Islet of Langerhans (tissue), 1 donor: ENCODE results near the gene GNS.

Source experiments
- FAIRE-seq: peaks from one replicate; lab custom pipeline; 2011; peaks lifted over from hg19 to GRCh38; lab: Jason Lieb, UNC

Gene GNS

DNA sequence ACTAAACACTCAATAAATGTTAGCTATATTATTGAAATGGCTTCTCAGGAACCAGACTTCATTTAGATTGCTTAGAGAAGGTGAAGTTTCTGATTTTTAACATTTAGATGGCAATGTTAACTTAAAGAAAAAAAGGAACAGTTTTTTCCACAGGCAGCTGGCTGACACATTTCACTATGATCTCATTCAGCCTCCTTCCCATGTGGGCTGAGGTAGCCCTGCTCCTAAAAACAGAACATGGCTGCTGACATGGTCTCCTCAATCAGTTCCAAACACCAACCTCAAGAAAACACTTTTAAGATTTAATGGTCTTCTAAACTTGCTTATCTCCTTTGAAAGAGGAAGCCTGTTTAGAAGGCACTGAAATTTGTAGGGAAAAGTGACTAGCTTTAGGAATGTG is 23.8 kb downstream of the GNS start:
- FAIRE-seq: no peak

DNA sequence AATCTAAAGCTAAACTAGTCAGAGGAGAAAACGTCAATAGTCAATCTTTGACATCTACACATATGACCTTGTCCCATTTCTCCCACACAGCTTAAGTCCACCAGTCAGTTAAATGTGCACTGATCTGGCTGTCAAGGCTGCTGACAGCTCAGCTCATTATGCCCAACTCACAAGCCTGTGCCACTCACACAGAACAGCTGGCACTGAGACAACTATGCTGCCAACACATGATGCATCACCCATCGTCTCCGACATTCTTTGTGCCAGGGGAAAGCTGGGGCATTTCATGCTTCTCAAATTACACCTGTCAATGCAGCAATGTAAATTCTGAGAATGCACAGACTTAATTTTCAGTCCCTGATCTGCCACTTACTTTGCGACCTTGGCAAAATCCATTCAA is 25.3 kb downstream of the GNS start:
- FAIRE-seq: no peak

DNA sequence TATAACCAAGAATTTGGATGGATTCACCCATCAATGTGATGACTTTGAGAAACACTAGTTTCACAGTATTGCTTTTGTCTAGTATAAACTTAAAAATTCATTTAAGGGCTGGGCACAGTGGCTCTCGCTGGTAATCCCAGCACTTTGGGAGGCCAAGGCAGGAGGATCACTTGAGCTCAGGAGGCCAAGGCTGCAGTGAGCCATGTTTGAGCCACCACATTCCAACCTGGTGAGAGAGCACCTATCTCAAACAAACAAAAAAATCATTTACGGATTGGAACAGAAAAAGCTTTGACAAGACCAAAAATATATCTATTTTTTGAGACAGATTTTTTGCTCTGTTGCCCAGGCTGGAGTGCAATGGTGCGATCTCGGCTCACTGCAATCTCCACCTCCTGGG is 27.5 kb downstream of the GNS start:
- FAIRE-seq: no peak

GRCh38 chr12:64730588-64730969 is 28.6 kb downstream of the GNS start:
- no peak for FAIRE-seq

DNA sequence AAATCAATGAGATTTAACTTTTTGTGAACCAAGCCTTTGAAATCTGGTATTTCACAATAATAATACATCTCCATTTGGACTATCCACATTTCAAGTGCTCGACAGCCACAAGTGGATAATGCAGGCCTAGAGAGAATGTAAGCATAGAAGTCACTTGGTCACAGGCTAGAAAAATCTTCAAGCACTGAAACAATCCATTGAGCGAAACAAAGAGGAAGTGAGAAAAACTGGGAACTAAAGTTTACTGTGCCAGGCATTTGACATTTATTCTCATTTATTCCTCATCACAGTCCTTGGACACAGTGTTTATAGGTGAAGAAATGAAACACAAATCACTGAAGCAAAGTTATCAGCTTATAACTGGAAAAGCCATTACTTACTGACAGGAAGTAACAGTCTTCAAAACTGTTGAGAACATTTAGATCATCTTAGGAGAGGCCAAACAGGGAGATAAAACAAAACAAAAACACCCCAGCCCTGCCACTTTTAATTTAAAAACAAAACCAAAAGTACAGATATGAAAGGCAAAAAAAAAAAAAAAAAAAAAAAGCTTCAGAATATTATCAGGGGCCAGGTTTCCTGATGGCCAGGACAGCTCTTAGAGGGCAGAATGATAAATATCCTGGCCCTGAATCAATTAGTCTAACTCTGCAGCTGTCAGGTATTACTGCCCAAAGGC is 29.2 kb downstream of the GNS start:
- FAIRE-seq: no peak

DNA sequence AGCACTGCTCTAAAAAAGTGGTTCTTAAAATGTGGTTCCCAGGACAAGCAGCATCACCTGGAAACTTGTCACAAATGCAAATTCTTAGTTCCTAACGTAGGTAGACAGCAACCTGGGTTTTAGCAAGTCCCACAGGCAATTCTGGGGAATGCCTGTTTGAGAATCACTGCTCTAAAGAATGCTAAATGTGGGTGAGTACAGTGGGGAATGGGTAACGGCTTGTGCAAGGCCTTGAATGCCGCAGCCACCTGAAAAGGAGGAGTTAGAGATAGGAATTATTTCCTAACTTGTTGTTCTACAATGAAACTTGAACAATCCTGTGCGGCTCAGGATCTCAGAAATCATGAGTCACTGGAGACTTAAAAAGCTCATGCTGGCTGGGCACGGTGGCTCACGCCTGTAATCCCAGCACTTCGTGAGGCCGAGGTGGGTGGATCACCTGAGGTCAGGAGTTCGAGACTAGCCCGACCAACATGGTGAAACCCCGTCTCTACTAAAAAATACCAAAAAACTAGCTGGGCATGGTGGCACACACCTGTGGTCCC is 34.9 kb downstream of the GNS start:
- FAIRE-seq: no peak

GRCh38 chr12:64723630-64724029 is 35.6 kb downstream of the GNS start:
- no peak for FAIRE-seq

- FAIRE-seq: no peak
Measured at GRCh38 chr12:64722835-64723234, 36.4 kb downstream of the GNS start.

DNA sequence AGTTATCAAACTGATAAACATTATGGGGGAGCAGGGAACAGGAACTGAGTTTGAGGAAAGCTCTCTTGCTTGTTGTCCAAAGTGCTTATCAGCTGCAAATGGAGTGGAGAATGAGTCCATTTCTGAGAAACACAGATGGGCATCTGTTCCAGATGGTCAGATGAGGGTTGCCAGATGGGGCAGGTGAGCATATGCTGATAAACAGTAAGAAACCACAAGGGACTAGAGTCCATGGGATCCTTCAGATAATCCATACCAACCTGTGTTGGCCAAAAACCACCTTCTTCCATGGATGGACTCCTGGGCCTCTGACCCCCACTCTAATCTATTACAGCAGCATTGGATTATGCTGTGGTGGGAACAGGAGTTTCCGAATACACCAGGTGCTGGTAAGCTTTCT is 38.3 kb downstream of the GNS start:
- no peak for FAIRE-seq

- no peak for FAIRE-seq
Measured at GRCh38 chr12:64718649-64719048, 40.6 kb downstream of the GNS start.

- no peak for FAIRE-seq
Measured at GRCh38 chr12:64716839-64717455, 42.3 kb downstream of the GNS start.

GRCh38 chr12:64716371-64716770 is 42.8 kb downstream of the GNS start:
- no peak for FAIRE-seq

GRCh38 chr12:64714551-64714968 is 44.6 kb downstream of the GNS start:
- no peak for FAIRE-seq

GRCh38 chr12:64713376-64713775 is 45.8 kb downstream of the GNS start:
- FAIRE-seq: no peak

- FAIRE-seq: no peak
Measured at GRCh38 chr12:64709429-64709828, 49.8 kb downstream of the GNS start.

DNA sequence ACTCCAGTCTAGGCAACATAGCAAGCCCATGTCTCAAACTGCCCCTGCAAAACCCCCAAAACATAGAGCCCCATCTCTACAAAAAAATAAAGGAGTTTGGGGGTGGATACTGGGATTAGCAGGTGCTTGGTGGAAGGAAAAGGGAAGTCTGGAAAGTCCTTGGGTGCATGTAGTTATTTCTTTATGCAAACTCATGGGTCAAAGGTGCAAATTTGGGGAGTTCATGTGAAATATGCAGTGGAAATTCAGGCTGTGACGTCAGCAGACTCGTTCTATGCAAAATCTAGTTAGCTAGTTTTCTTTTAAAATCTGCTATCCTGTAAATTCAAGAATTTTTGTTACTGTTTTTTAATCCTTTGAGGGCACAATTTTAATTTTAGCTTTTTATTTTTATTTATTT is 51.3 kb downstream of the GNS start:
- no peak for FAIRE-seq

DNA sequence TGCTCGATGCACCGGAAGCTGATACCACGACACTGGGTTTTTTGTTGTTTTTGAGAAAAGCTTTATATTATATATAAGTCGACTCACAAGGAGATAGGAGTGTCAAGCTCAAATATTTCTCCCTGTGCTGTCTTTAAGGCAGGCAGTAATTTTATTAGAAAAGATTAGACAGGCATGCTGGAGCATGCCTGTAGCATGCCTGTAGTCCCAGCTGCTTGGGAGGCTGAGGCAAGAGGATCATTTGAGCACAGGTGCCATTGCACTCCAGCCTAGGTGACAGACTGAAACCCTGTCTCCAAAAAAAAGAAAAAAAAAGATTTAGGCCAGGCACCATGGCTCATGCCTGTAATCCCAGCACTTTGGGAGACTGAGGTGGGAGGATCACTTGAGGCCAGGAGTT is 51.8 kb downstream of the GNS start:
- FAIRE-seq: no peak

GRCh38 chr12:64706857-64707256 is 52.3 kb downstream of the GNS start:
- no peak for FAIRE-seq

GRCh38 chr12:64706306-64706705 is 52.9 kb downstream of the GNS start:
- FAIRE-seq: no peak

DNA sequence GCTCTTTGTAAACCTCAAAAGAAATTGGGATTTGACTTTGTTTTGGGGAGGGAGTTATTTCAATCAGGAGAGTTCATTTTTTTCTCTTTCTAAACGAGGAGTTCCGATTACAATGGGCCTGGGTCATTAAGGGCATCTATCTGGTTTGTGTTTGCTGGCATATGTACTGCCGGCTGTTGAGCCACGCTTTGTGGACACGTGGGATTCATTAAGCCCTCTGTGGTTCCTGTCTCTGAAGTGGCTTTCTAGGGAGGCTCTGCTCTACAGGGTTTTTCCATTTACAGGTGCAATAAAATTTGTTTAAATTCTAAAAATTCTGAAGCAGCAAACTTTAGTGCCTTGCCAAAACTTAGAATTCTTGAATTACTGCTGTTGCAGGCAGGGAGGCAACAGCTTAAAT is 57.9 kb downstream of the GNS start:
- no peak for FAIRE-seq

DNA sequence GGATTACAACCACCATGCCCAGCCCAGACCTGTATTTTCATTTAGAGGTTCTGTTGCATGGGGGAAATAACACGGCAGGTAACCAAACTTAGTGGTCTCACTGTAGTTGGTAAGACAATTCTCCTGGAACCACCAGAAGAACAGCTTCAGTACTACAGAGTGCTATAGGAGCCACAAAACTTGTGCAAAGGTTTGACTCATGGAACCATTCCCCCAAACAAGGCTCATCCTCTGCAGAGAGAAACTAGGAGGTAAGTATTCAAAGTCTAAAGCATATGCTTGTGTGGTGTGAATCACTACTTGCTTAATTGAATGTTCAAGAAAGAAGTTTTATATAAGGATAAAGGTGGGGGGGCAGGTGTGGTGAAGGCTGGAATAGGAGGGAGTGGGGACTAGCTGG is 58.7 kb downstream of the GNS start:
- FAIRE-seq: no peak

DNA sequence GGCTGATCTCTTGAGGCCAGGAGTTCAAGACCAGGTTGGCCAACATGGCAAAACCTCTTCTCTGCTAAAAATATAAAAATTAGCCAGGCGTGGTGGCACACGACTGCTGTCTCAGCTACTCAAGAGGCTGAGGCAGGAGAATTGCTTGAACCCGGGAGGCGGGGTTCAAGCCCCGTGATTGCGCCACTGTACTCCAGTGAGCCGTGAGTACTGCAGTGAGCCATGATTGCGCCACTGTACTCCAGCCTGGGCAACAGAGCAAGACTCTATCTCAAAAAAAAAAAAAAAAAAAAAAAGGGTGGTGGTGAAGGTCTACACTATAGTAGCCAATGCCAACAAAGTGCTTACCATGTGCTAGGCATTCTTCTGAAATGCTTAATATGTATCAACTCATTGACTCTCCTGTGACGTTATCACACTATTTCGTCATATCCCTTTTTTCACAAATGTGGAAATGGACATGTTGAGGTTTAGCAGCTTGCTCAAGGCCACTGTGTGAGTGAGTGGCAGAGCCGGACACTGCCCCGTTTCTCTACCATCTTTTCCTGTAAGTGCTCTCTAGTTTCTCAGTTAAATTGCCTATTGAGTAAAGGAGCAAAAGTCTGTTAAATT is 59.6 kb downstream of the GNS start:
- no peak for FAIRE-seq

- peak; percentile 65 for FAIRE-seq
Measured at GRCh38 chr12:64696080-64696741, 63.0 kb downstream of the GNS start.
